Inferior parietal cortex (tissue), 1 donor: ENCODE results near the gene ABL1.

ENCODE experiments used
- DNase-seq: peaks from one replicate; pipeline ENCODE4 v3.0.0-alpha.2; 2016; ENCODE audit errors: extremely low spot score

Gene ABL1

DNA sequence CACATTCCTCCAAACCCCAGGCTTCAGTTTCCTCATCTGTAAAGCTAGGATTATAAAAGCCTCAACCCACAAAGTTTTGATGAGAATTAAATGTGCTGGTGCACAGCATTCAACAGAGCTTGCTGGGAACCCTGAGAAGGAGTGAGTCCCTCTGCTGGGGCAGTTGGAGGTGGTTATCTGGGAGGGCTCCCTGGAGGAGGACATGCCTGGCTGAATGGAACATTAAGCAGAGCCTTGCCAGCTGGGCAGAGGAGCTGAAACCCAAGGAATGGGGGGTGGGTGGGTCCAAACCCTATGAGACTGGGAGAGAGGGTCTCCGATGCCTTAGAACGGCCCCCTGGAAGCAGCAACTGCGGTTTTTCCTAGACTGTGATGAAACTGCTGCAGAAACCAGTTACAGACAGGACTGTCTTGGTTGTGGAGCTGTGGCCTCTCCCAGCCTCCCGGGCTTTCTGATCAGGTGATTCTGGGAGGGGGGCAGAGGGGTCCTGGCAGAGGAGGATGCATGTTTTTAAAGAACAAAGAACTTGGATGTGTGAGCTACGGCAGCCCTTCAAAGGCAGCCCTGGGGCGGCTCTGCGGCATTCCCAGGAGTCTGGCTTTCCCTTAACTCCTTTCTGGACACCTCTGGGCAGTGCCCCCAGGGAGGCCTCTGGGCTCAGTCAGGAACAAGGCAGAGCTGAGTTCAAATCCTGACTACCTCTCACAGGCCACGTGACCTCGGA lies 83.2 kb downstream of the ABL1 start:
- DNase-seq = no peak

DNA sequence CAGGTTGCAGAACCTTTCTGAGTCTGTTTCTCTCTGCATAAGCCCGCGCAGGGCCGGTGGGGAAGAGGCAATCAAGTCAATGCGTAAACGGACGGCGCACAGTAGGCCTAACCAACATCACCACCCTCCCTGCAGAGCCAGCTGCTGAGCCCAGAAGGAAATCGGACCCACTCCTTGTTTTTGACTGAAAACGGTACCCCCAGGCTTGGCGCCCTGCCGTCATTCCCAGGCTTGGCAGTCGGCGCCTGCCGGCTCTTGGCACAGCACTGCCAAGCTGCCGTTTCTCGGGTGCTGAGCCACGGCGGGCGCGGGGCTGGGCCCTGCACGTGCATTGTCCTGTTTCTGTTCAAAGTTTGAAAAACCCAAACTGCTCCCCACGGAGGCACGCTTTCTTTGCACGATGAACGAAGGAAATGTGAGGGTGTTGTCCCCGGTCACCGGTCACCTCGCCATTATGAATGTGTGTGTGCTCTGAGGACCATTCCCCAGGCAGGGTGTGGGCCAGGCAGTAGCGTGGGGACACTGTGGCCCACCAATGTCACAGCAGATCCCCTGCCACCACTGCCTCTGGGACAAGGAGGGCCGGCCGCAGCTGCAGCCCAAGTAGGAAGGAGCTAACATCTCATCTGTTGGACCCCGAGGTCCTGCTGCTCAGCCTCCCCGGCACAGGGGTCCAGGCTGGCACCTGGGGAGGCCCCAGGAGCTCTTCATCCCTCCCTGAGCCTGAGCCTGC lies 83.9 kb downstream of the ABL1 start:
- DNase-seq = no peak

DNA sequence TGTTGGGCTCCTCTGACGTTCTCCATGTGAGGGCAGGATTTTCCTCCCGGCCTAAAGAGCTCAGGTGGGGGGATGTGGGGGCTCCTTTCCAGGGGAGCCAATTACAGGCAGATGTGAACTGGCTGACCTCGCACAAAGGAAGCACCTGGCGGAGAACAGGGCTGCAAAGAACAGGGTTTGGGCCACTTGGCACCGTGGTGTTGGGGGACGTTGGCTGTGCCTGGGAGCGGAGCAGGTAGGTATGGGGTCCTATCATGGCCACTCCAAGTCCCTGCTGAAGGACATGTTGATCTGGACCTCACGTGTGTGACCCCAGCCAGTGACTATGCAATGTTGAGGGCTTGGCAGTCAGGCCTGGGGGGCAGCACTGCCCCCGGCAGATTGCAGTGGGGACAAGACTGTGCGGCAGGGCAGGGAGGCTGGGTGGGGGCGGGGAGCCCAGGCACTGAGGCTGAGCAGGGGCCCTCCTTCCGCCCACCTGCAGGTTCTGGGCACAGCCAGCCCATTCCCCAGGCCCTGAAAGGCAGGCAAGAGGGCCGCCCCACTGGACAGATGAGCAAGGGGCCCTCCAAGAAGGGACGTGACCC lies 84.6 kb downstream of the ABL1 start:
- DNase-seq = no peak

GRCh38 chr9:130920233-130920632 lies 85.2 kb downstream of the ABL1 start:
- DNase-seq = no peak

- DNase-seq = no peak
Observed at GRCh38 chr9:130920762-130921299, 85.8 kb downstream of the ABL1 start.

DNA sequence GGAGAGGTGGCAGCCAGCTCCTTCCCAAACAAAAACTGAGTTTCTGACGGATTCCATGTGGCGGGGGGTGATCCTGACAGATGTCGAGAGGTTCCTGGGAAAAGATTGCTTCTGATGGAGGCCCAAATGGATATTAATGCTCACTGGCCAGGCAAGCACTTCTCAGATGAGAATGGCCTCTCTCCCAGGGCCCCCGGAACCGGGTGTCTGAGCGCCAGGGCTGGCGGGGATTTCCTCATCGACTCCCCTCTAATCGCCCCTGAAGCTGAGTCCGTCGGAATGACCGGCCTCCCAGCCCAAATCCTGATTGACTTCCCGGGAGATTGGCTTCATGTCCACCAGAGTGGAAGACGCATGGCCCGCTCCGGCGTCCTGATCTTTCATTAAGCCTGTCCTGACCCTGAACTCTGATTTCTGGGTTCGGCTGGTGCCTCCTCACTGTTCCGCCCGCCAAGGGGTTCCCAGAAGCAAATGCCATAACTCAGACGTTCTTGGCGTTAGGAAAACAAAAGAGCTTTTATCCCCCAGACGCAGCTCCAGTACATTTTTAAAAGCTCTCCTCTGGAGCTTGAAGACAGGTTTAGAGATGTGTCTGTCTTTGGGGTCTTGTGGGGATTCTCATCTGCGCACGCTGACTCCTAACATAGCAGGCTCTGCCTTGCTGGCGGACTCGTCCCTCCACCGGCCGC lies 86.4 kb downstream of the ABL1 start:
- no peak for DNase-seq

DNA sequence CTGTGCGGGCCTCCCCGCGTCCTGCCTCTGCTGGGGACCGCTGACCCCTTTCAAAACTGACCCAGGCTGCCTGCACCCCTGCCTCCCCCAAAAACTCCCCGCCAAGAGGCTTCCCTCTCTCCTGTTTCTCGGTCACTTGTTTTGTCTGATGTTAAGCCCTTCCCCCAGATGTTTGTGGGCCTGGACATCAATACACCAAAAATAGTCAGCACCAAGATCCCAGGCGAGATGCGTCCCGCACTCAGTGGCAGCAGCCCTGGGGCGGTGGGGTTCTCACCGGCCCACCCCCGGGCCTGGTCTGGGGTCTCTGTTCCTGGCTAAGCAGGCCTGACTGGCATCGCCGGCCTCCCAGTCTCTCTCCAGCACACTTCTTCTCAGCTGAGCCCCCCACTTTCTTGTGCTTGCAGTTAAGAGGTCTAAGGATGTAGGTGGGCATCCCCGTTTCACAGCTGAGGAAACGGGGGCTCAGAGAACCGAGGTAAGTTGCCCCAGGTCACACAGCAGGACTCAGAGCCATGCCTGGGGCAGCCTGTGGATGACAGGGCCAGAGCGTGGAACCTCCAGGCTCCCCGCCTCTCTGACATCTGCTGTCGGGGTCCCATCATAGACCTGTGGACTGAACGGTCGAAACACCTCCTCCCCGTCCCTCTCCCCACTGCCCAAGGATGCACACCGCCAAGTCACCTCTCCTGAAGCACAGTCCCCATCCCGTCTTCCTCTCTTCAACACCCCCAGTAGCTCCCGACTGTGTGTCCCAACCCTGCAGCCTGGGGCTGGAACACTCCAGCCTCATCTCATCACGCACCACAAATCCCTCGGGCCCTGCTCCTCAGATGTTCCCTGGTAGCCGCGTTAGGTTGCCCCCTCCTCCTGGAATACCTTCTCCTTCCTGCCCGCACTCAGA lies 87.2 kb downstream of the ABL1 start:
- no peak for DNase-seq

- no peak for DNase-seq
Observed at GRCh38 chr9:130922893-130923610, 88.0 kb downstream of the ABL1 start.

DNA sequence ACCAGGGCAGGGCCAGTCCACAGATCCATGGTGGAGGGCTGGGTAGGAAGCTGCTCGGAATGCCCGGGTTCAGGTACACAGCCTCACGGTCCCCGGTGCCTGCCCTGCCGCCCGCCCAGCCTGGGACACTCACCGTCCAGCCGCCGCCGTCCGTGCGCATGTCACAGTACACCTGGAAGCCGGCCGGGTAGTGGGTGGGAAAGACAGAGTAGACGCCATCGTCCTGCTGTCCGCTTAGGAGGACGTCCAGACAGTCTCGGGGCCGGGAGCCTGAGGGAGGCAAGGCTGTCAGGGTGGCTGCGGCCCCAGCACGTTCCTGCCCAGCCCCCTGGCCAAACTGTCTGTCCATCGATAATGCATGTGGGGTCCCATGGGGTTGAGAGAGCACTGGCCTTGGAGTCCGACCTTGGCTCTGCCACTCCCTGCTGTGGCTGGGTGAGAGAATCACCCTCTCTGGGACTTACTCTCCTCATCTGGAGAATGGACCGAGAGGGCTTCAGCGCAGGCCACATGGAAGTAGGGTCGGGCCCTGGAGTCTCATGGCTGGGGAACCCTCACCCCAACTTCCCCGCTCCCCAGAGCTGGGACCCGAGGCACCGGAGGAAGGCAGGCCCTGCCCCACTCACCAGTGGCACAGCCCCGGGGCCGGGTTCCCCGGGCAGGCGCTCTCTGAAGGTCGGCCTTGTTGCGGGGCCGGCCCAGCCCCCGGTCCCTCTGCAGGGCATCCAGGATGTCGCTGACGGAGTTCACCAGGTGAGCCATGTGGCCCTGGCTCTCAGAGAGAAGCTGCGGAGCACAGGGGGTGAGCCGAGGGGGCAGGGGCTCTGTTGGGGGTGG lies 88.8 kb downstream of the ABL1 start:
- no peak for DNase-seq

- DNase-seq = no peak
Observed at GRCh38 chr9:130924448-130924788, 89.4 kb downstream of the ABL1 start.

GRCh38 chr9:130925050-130925678 lies 90.1 kb downstream of the ABL1 start:
- DNase-seq = no peak

DNA sequence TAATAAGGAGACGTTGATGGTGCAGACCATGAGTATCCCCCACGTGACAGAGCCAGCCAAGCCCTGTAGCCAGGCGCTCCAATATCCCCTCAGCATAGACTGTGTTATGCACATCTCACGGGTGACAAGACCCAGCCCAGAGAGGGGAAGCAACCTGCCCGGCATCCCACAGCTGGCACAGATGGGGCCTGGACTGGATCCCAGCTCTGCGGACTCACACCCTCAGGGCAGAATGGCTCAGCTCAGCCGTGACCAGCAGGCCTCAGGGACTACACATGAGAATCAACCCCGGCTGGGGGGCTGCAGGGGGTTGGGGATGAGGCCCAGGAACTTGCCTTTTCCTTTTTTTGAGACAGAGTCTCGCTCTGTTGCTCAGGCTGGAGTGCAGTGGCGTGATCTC lies 92.3 kb downstream of the ABL1 start:
- DNase-seq = no peak

- DNase-seq = no peak
Observed at GRCh38 chr9:130927995-130928900, 93.2 kb downstream of the ABL1 start.

GRCh38 chr9:130929571-130930038 lies 94.6 kb downstream of the ABL1 start:
- no peak for DNase-seq

DNA sequence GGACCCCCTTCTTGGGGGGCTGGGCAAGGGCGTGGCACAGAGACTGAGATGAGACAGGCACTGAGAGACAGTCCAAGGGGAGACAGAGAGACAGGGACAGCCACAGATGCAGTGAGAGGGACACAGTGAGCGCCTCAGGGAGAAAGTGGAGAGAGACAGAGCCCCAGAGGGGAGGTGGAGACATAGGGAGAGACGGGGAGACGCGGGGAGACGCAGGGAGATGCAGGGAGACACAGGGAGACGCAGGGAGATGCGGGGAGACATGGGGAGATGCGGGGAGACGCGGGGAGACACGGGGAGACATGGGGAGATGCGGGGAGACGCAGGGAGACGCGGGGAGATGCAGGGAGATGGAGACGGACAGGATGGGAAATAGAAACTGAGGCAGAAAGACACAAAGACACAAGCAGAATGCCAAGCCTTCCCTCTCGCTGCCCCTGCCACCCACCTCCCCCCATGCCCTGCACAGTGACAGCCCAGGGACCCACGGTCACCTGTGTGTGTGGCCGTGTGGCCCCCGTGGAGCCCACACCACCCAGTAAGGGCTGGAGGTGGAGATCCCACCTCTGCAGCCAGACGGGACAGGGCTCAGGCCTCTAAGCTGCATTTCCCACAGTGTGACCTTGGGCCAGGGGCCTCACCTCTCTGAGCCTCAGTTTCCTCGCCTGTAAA lies 95.2 kb downstream of the ABL1 start:
- no peak for DNase-seq

- DNase-seq = no peak
Observed at GRCh38 chr9:130930804-130931349, 95.8 kb downstream of the ABL1 start.
